Progenitor cell of endocrine pancreas (in vitro differentiated cells): ENCODE results near the gene PIGN. TPM values are rescaled to one million over a fixed set of nuclear protein-coding genes. Genes with fewer than 3 reads are reported as not detected.

Experiments
- DNase-seq: peaks from one replicate; pipeline ENCODE4 v3.0.0; 2021; ENCODE audit warnings: low spot score; ENCODE audit not compliant: unreplicated experiment
- H3K27ac Mint-ChIP-seq: 2 replicates; pipeline ENCODE4 v1.8.0; 2021; ENCODE audit warnings: mild to moderate bottlenecking, moderate library complexity, mixed read lengths
- H3K27me3 Mint-ChIP-seq: 2 replicates; pipeline ENCODE4 v1.8.0; 2021; ENCODE audit warnings: mixed read lengths
- H3K36me3 Mint-ChIP-seq: 2 replicates; pipeline ENCODE4 v1.8.0; 2022; ENCODE audit warnings: mixed read lengths; ENCODE audit not compliant: insufficient read depth
- H3K4me1 Mint-ChIP-seq: 2 replicates; pipeline ENCODE4 v1.8.0; 2021; ENCODE audit warnings: low read depth, mixed read lengths
- H3K4me3 Mint-ChIP-seq: 2 replicates; pipeline ENCODE4 v1.8.0; 2021; ENCODE audit warnings: low read depth, mild to moderate bottlenecking, moderate library complexity, mixed read lengths
- H3K9me3 Mint-ChIP-seq: 2 replicates; pipeline ENCODE4 v1.8.0; 2021; ENCODE audit warnings: low read depth, mixed read lengths
- CTCF ChIP-seq: fragments of 200-600 bp; sonication (generic); IDR thresholded peaks from one replicate; pipeline ENCODE4 v1.5.0; 2021; ENCODE audit warnings: antibody characterized with exemption, mild to moderate bottlenecking; ENCODE audit not compliant: unreplicated experiment
- total RNA-seq: library from RNA; stranded (reverse); gene quantifications from 2 replicates; pipeline ENCODE4 v1.2.1, GENCODE V29; 2021

Gene PIGN
- total RNA-seq, 1 donor from 2014 or later: 35.9 TPM

GRCh38 chr18:61992923-61993322, 193.9 kb downstream of the PIGN start:
- Mint-ChIP-seq H3K4me3 (no peak overlapping the region), H3K36me3 (no peaks in the 10 kb centered on the region), H3K27ac (no peak overlapping the region), H3K27me3 (no peaks in the 10 kb centered on the region), H3K9me3 (no peaks in the 10 kb centered on the region), H3K4me1 (no peaks in the 10 kb centered on the region)
- DNase-seq: no peak
- TF ChIP-seq CTCF: no peak

GRCh38 chr18:61992285-61992684, 194.6 kb downstream of the PIGN start:
- TF ChIP-seq CTCF: no peak
- no peaks in the 10 kb centered on the region for H3K27me3 Mint-ChIP-seq
- H3K36me3 Mint-ChIP-seq: no peaks in the 10 kb centered on the region
- no peak for DNase-seq
- H3K4me3 Mint-ChIP-seq: no peak overlapping the region
- no peak overlapping the region for H3K27ac Mint-ChIP-seq
- H3K9me3 Mint-ChIP-seq: no peaks in the 10 kb centered on the region
- H3K4me1 Mint-ChIP-seq: no peaks in the 10 kb centered on the region

- H3K27ac Mint-ChIP-seq: no peak overlapping the region
Measured at GRCh38 chr18:61991836-61992235, 195.0 kb downstream of the PIGN start.

GRCh38 chr18:61991201-61991600, 195.7 kb downstream of the PIGN start:
- H3K4me1 Mint-ChIP-seq: no peaks in the 10 kb centered on the region
- no peaks in the 10 kb centered on the region for H3K9me3 Mint-ChIP-seq
- TF ChIP-seq CTCF: no peak
- H3K27ac Mint-ChIP-seq: no peak overlapping the region
- H3K36me3 Mint-ChIP-seq: no peaks in the 10 kb centered on the region
- DNase-seq: no peak
- H3K27me3 Mint-ChIP-seq: no peaks in the 10 kb centered on the region
- no peak overlapping the region for H3K4me3 Mint-ChIP-seq

More at GRCh38 chr18:61991836-61992235, 195.0 kb downstream of the PIGN start:
- no peak for TF ChIP-seq CTCF
- Mint-ChIP-seq H3K4me3 (no peak overlapping the region), H3K4me1 (no peaks in the 10 kb centered on the region), H3K36me3 (no peaks in the 10 kb centered on the region), H3K27me3 (no peaks in the 10 kb centered on the region), H3K9me3 (no peaks in the 10 kb centered on the region)
- DNase-seq: no peak

Other genes starting within 250 kb of the PIGN start
- gene RELCH, start 199 bp upstream of the PIGN start, total RNA-seq: 34.7 and 39.4 TPM in 2 replicates
- gene TNFRSF11A, start 138.3 kb upstream of the PIGN start, total RNA-seq: 0.43 and 0.64 TPM in 2 replicates